Lower leg skin (tissue), 4 donors: Measurements from ENCODE around the gene DMXL2. TPM values are rescaled to one million over a fixed set of nuclear protein-coding genes. Genes with fewer than 3 reads are reported as not detected.
A peak's percentile ranks its signal among the peaks of the same experiment; 100 is the strongest.

Experiments used
- DNase-seq, 2 donors: peaks; one replicate each; pipeline ENCODE4 v3.0.0-alpha.2; 2019; ENCODE audit warnings: low spot score in 2 of 2
- H3K4me3 ChIP-seq: fragments of 200-600 bp; sonication (generic); 2 replicates; pipeline ENCODE4 v1.5.1; 2017; ENCODE audit warnings: mild to moderate bottlenecking, low read depth; ENCODE audit not compliant: poor library complexity, severe bottlenecking
- CTCF ChIP-seq, 3 donors: fragments of 450-650 bp; IDR thresholded peaks; one replicate each; pipeline ENCODE4 v1.5.1; 2016; ENCODE audit warnings: antibody characterized with exemption in 3 of 3, mild to moderate bottlenecking in 3 of 3, moderate library complexity in 2 of 3
- POLR2A ChIP-seq, 2 donors: fragments of 450-650 bp; IDR thresholded peaks; one replicate each; pipeline ENCODE4 v1.6.1; 2016 to 2017; ENCODE audit warnings: antibody characterized with exemption in 2 of 2, mild to moderate bottlenecking in 1 of 2, moderate library complexity in 1 of 2
- WGBS, 2 donors: methylation state at CpG; one replicate each; pipeline ENCODE4 v1.1.5; 2018; 5-methylcytosine and 5-hydroxymethylcytosine counted together
- intact Hi-C: fragments of 100-400 bp; cut with DNase I; formaldehyde crosslinking; loops from one replicate; pipeline ENCODE4 v1.15.0; 2023; ENCODE audit warnings: low total_unique reads
- total RNA-seq, 4 donors: library from RNA; depleted of rRNA; stranded (reverse); fragments of >200 nt; gene quantifications; one replicate each; pipeline ENCODE4 v1.1.0, GENCODE V29; 2016

DMXL2 gene
- total RNA-seq, 4 donors from 2014 or later: 4.0 to 10.5 (median 6.6) TPM

- intact Hi-C loops: no loop called here
Observed at GRCh38 chr15:51416129-51416528, 206.4 kb downstream of the DMXL2 start.

GRCh38 chr15:51414256-51414860 lies 208.2 kb downstream of the DMXL2 start:
- no peak overlapping the region for H3K4me3 ChIP-seq
- no peak for DNase-seq
- intact Hi-C loops: no loop called here
- TF ChIP-seq CTCF (IDR thresholded peaks at IDR 0.05) (no peak), POLR2A (IDR thresholded peaks at IDR 0.05) (no peak)
- 87 to 97% methylated on average over 4 of the region's 4 CpGs for WGBS, 2 donors

More at GRCh38 chr15:51416129-51416528, 206.4 kb downstream of the DMXL2 start:
- H3K4me3 ChIP-seq: no peak overlapping the region
- WGBS, 2 donors: 49 to 58% methylated on average over 4 of the region's 4 CpGs
- TF ChIP-seq CTCF (IDR thresholded peaks at IDR 0.05) (no peak), POLR2A (IDR thresholded peaks at IDR 0.05) (no peak)
- no peak for DNase-seq

- peak in 1 of 2 donors; percentile 5 for DNase-seq
- intact Hi-C loops: no loop called here
- no peak overlapping the region for H3K4me3 ChIP-seq
Observed at GRCh38 chr15:51405693-51406523, 216.7 kb downstream of the DMXL2 start.

GRCh38 chr15:51403946-51404695 lies 218.4 kb downstream of the DMXL2 start:
- intact Hi-C loops: no loop called here
- WGBS, 2 donors: 86 to 88% methylated on average over 9 of the region's 9 CpGs
- no peak overlapping the region for H3K4me3 ChIP-seq
- DNase-seq: peak in 1 of 2 donors; percentile 9
- no peak for TF ChIP-seq CTCF (IDR thresholded peaks at IDR 0.05)
- TF ChIP-seq POLR2A (IDR thresholded peaks at IDR 0.05): no peak

More at GRCh38 chr15:51405693-51406523, 216.7 kb downstream of the DMXL2 start:
- 65 to 74% methylated on average over 11 of the region's 11 CpGs for WGBS, 2 donors
- TF ChIP-seq POLR2A (IDR thresholded peaks at IDR 0.05) (no peak), CTCF (IDR thresholded peaks at IDR 0.05) (no peak)

GRCh38 chr15:51403072-51403878 lies 219.3 kb downstream of the DMXL2 start:
- WGBS, 2 donors: 64 to 65% methylated on average over 8 of the region's 8 CpGs
- intact Hi-C loops: no loop called here
- peak in 1 of 2 donors; percentile 11 for DNase-seq
- TF ChIP-seq POLR2A (IDR thresholded peaks at IDR 0.05) (no peak), CTCF (IDR thresholded peaks at IDR 0.05) (no peak)
- H3K4me3 ChIP-seq: no peak overlapping the region
